Measurements from ENCODE around the gene CAST.
"Not testable (repeated sequence)": the region's sequence is repeated elsewhere in the genome, so short reads cannot be mapped to it uniquely, and the experiment has no call there.

The CAST gene

GRCh38 chr5:96661855-96662724 is at the start of gene CAST:
CAST (plus strand) TSS chr5:96662376; CDS start chr5:96662423, 47 bp downstream.
- intact Hi-C loops (cut with micrococcal nuclease) = loop anchor here (1.0 to 2.0 kb wide), 2 partner anchors 29 to 41 kb away; no protein-coding TSS in a partner anchor
- peak within 1 kb of the TSS; percentile 97 for H3K27ac Mint-ChIP-seq
- peak within 1 kb of the TSS; percentile 88 for H3K4me3 Mint-ChIP-seq
- H3K36me3 Mint-ChIP-seq (ENCODE audit: low read depth) = peaks cover 25% of the 10 kb centered on the region
- no peaks in the 10 kb centered on the region for H3K9me3 Mint-ChIP-seq
- peaks cover 44% of the 10 kb centered on the region for H3K4me1 Mint-ChIP-seq (ENCODE audit: low read depth)
- H3K27me3 Mint-ChIP-seq = no peaks in the 10 kb centered on the region

GRCh38 chr5:96614110-96614691 is 48.0 kb upstream of the CAST start:
- Mint-ChIP-seq H3K9me3 (no peaks in the 10 kb centered on the region), H3K4me1 (ENCODE audit: low read depth) (peaks cover 16% of the 10 kb centered on the region), H3K27ac (no peak overlapping the region), H3K4me3 (no peak overlapping the region), H3K27me3 (peaks cover 2% of the 10 kb centered on the region), H3K36me3 (ENCODE audit: low read depth) (no peaks in the 10 kb centered on the region)
- intact Hi-C loops (cut with micrococcal nuclease) = loop anchor here (1.0 to 5.0 kb wide), 3 partner anchors 73 to 553 kb away; no protein-coding TSS in a partner anchor

GRCh38 chr5:96615223-96615622 is 47.0 kb upstream of the CAST start:
- Mint-ChIP-seq H3K4me1 (ENCODE audit: low read depth) (peaks cover 16% of the 10 kb centered on the region), H3K9me3 (no peaks in the 10 kb centered on the region), H3K4me3 (no peak overlapping the region), H3K27ac (peak overlapping the region; percentile 13), H3K27me3 (peaks cover 2% of the 10 kb centered on the region), H3K36me3 (ENCODE audit: low read depth) (no peaks in the 10 kb centered on the region)
- intact Hi-C loops (cut with micrococcal nuclease) = loop anchor here (2.0 kb wide), 1 partner anchor 72 kb away; no protein-coding TSS in a partner anchor

GRCh38 chr5:96616801-96617200 is 45.4 kb upstream of the CAST start:
- Mint-ChIP-seq H3K4me3 (no peak overlapping the region), H3K4me1 (ENCODE audit: low read depth) (peaks cover 23% of the 10 kb centered on the region), H3K36me3 (ENCODE audit: low read depth) (no peaks in the 10 kb centered on the region), H3K27ac (no peak overlapping the region), H3K27me3 (peaks cover 2% of the 10 kb centered on the region), H3K9me3 (peaks cover 12% of the 10 kb centered on the region)
- intact Hi-C loops (cut with micrococcal nuclease) = no loop called here

GRCh38 chr5:96618311-96619016 is 43.7 kb upstream of the CAST start:
- H3K4me3 Mint-ChIP-seq; H3K27me3 Mint-ChIP-seq; H3K27ac Mint-ChIP-seq; intact Hi-C loops (cut with micrococcal nuclease); H3K36me3 Mint-ChIP-seq (ENCODE audit: low read depth): not testable (repeated sequence)
- Mint-ChIP-seq H3K9me3 (peaks cover 12% of the 10 kb centered on the region), H3K4me1 (ENCODE audit: low read depth) (peaks cover 23% of the 10 kb centered on the region)

- Mint-ChIP-seq H3K9me3 (peaks cover 12% of the 10 kb centered on the region), H3K27ac (no peak overlapping the region), H3K27me3 (peaks cover 3% of the 10 kb centered on the region), H3K4me3 (no peak overlapping the region), H3K36me3 (ENCODE audit: low read depth) (no peaks in the 10 kb centered on the region), H3K4me1 (ENCODE audit: low read depth) (peaks cover 13% of the 10 kb centered on the region)
- intact Hi-C loops (cut with micrococcal nuclease) = no loop called here
Observed at GRCh38 chr5:96619946-96620345, 42.2 kb upstream of the CAST start.

- intact Hi-C loops (cut with micrococcal nuclease) = no loop called here
- Mint-ChIP-seq H3K36me3 (ENCODE audit: low read depth) (no peaks in the 10 kb centered on the region), H3K4me3 (no peak overlapping the region), H3K9me3 (peaks cover 12% of the 10 kb centered on the region), H3K4me1 (ENCODE audit: low read depth) (peaks cover 17% of the 10 kb centered on the region), H3K27me3 (peaks cover 3% of the 10 kb centered on the region), H3K27ac (no peak overlapping the region)
Observed at GRCh38 chr5:96624596-96624995, 37.6 kb upstream of the CAST start.

- intact Hi-C loops (cut with micrococcal nuclease) = no loop called here
- H3K4me1 Mint-ChIP-seq (ENCODE audit: low read depth) = peaks cover 17% of the 10 kb centered on the region
- H3K36me3 Mint-ChIP-seq (ENCODE audit: low read depth) = no peaks in the 10 kb centered on the region
- peaks cover 12% of the 10 kb centered on the region for H3K9me3 Mint-ChIP-seq
- H3K27me3 Mint-ChIP-seq = peaks cover 3% of the 10 kb centered on the region
- H3K27ac Mint-ChIP-seq = no peak overlapping the region
- H3K4me3 Mint-ChIP-seq = no peak overlapping the region
Observed at GRCh38 chr5:96625365-96625764, 36.8 kb upstream of the CAST start.

GRCh38 chr5:96626956-96627355 is 35.2 kb upstream of the CAST start:
- Mint-ChIP-seq H3K4me3 (no peak overlapping the region), H3K4me1 (ENCODE audit: low read depth) (peaks cover 15% of the 10 kb centered on the region), H3K27me3 (peaks cover 3% of the 10 kb centered on the region), H3K36me3 (ENCODE audit: low read depth) (no peaks in the 10 kb centered on the region), H3K27ac (no peak overlapping the region), H3K9me3 (no peaks in the 10 kb centered on the region)
- intact Hi-C loops (cut with micrococcal nuclease) = no loop called here

- no peaks in the 10 kb centered on the region for H3K36me3 Mint-ChIP-seq (ENCODE audit: low read depth)
- H3K4me3 Mint-ChIP-seq = no peak overlapping the region
- intact Hi-C loops (cut with micrococcal nuclease) = no loop called here
- peaks cover 3% of the 10 kb centered on the region for H3K27me3 Mint-ChIP-seq
- no peaks in the 10 kb centered on the region for H3K9me3 Mint-ChIP-seq
- H3K4me1 Mint-ChIP-seq (ENCODE audit: low read depth) = peaks cover 15% of the 10 kb centered on the region
- H3K27ac Mint-ChIP-seq = no peak overlapping the region
Observed at GRCh38 chr5:96627792-96628398, 34.3 kb upstream of the CAST start.

GRCh38 chr5:96628406-96628805 is 33.8 kb upstream of the CAST start:
- H3K4me3 Mint-ChIP-seq = no peak overlapping the region
- intact Hi-C loops (cut with micrococcal nuclease) = no loop called here
- H3K4me1 Mint-ChIP-seq (ENCODE audit: low read depth) = peaks cover 16% of the 10 kb centered on the region
- no peaks in the 10 kb centered on the region for H3K9me3 Mint-ChIP-seq
- H3K27ac Mint-ChIP-seq = no peak overlapping the region
- no peaks in the 10 kb centered on the region for H3K36me3 Mint-ChIP-seq (ENCODE audit: low read depth)
- H3K27me3 Mint-ChIP-seq = peaks cover 3% of the 10 kb centered on the region

- Mint-ChIP-seq H3K27me3 (no peaks in the 10 kb centered on the region), H3K4me1 (ENCODE audit: low read depth) (peaks cover 28% of the 10 kb centered on the region), H3K4me3 (no peak overlapping the region), H3K36me3 (ENCODE audit: low read depth) (no peaks in the 10 kb centered on the region), H3K9me3 (no peaks in the 10 kb centered on the region), H3K27ac (no peak overlapping the region)
- intact Hi-C loops (cut with micrococcal nuclease) = no loop called here
Observed at GRCh38 chr5:96629774-96630173, 32.4 kb upstream of the CAST start.

- intact Hi-C loops (cut with micrococcal nuclease) = loop anchor here (1.0 to 2.0 kb wide), 2 partner anchors 15 to 28 kb away; partner anchors contain the start of gene CAST
- H3K27ac Mint-ChIP-seq = peak overlapping the region; percentile 40
- H3K4me3 Mint-ChIP-seq = no peak overlapping the region
- no peaks in the 10 kb centered on the region for H3K9me3 Mint-ChIP-seq
- no peaks in the 10 kb centered on the region for H3K36me3 Mint-ChIP-seq (ENCODE audit: low read depth)
- peaks cover 27% of the 10 kb centered on the region for H3K4me1 Mint-ChIP-seq (ENCODE audit: low read depth)
- H3K27me3 Mint-ChIP-seq = no peaks in the 10 kb centered on the region
Observed at GRCh38 chr5:96633820-96634219, 28.4 kb upstream of the CAST start.
